Stomach (tissue), 9 donors: ENCODE measurements around the gene ASAP2. TPM values are rescaled to one million over a fixed set of nuclear protein-coding genes. Genes with fewer than 3 reads are reported as not detected.

Experiments used
- DNase-seq, 2 donors: peaks; one replicate each; pipeline versions ENCODE4 v3.0.0 to v3.0.0-alpha.2; 2013 to 2019
- H3K27ac ChIP-seq, 5 donors: fragments of 200-600 bp in 4 of 5; sonication (generic) in 4 of 5; one replicate each; pipeline ENCODE4 v1.5.1; 2013 to 2019; ENCODE audit warnings: mild to moderate bottlenecking in 1 of 5, moderate library complexity in 1 of 5
- H3K27me3 ChIP-seq, 3 donors: fragments of 200-600 bp; sonication (generic); one replicate each; pipeline ENCODE4 v1.5.1; 2017 to 2019; ENCODE audit warnings: mixed run types in 1 of 3
- H3K36me3 ChIP-seq, 4 donors: fragments of 200-600 bp; sonication (generic); 1 replicate in 3 of 4; 2 replicates in 1 of 4; pipeline ENCODE4 v1.5.1; 2016 to 2019
- H3K4me1 ChIP-seq, 4 donors: fragments of 200-600 bp; sonication (generic); one replicate each; pipeline ENCODE4 v1.5.1; 2016 to 2019
- H3K4me3 ChIP-seq, 4 donors: fragments of 200-600 bp; sonication (generic) in 3 of 4; one replicate each; pipeline ENCODE4 v1.5.1; 2016 to 2019; ENCODE audit warnings: mild to moderate bottlenecking in 1 of 4
- H3K9me3 ChIP-seq, 4 donors: fragments of 200-600 bp; sonication (generic); one replicate each; pipeline ENCODE4 v1.5.1; 2016 to 2019
- EP300 ChIP-seq: sonication (generic); formaldehyde crosslinking; IDR thresholded peaks from one replicate; pipeline ENCODE4 v1.6.1; 2017; ENCODE audit warnings: antibody characterized with exemption
- POLR2A ChIP-seq, 4 donors: fragments of 450-650 bp; IDR thresholded peaks; one replicate each; pipeline ENCODE4 v1.6.1; 2016; ENCODE audit warnings: antibody characterized with exemption in 4 of 4, control low read depth in 2 of 4, mild to moderate bottlenecking in 1 of 4, moderate library complexity in 1 of 4
- POLR2AphosphoS5 ChIP-seq, 3 donors: sonication (generic); formaldehyde crosslinking; IDR thresholded peaks; one replicate each; pipeline ENCODE4 v1.6.1; 2016; ENCODE audit warnings: antibody characterized with exemption in 3 of 3
- WGBS, 5 donors: extraction: QIAGEN DNeasy Blood & Tissue Kit in 3 of 5; methylation state at CpG; one replicate each; pipeline versions ENCODE4 v1.1.5 to v1.1.7; 2013 to 2018; 5-methylcytosine and 5-hydroxymethylcytosine counted together
- intact Hi-C: fragments of 100-400 bp; cut with DNase I; formaldehyde crosslinking; loops from one replicate; pipeline ENCODE4 v1.15.1; 2023; ENCODE audit warnings: low total_unique reads
- polyA plus RNA-seq, 3 donors: library from polyadenylated mRNA; stranded (reverse); fragments of 200-250 nt; gene quantifications; one replicate each; pipeline ENCODE4 v1.2.3, GENCODE V29; 2013
- total RNA-seq, 5 donors: library from RNA; depleted of rRNA; stranded (reverse); fragments of >200 nt; gene quantifications; one replicate each; pipeline versions ENCODE4 v1.1.0 to v1.2.3, GENCODE V29; 2014 to 2016
- TF ChIP-seq, protein P1 (sequence below), 7 experiments: fragments of 450-650 bp in 4 of 7; fragments of 200-600 bp in 3 of 7; sonication (generic) in 3 of 7; IDR thresholded peaks; one replicate each; pipeline ENCODE4 v1.5.1; 2016 to 2019; ENCODE audit warnings: antibody characterized with exemption in 7 of 7, control low read depth in 2 of 7, mild to moderate bottlenecking in 1 of 7
- donor health status: healthy with polysubstance abuse.
- donor health status: Bipolar disorder and iron deficiency.
- donor health status: healthy.

The ASAP2 gene
- total and polyA plus RNA-seq, 8 donors: 9.7 to 55.4 (median 33.7) TPM

DNA sequence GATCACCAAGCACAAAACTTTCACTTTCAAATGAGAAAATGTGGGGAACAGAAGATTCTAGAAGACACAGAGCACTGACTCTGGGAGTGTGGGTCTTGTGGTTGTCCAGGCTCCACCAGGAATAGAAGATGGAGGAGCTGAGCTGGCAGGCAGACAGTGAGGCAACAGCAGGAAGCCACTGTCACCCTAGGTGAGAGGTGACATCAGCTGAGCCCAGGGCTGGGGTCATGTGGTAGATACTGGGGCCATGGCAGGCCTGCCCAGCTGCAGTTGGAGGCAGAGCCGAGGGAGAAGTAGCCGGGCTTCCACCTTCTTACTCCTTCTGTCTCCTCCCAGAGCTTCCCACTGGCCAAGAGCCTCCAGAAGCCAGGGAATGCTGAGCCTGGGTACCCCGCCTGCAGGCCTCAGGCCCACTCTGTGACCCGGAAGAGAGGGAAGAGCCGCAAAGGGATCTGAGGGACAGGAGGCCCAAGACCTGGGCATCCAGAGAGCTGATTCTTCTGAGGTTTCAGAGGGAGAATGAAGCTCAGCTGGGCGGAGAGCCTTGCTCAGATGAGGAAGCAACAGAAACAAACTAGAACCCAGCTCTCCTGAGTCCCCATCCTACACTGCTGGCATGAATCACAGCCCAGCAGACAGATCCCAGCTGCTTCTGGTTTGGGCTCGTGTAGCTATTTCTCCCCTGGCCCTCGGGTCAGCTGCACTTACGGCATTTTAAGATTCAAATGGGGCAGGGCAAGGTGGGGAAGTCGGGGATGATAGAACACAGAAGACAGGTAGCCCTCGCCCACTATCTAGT, 39.8 kb upstream of the ASAP2 start:
- intact Hi-C loops: no loop called here
- Histone ChIP-seq H3K9me3 (no peaks in the 10 kb centered on the region), H3K4me1 (peaks cover 4 to 64% (median 29%) of the 10 kb centered on the region in 4 donors), H3K27ac (no peak overlapping the region), H3K4me3 (no peak overlapping the region), H3K27me3 (no peaks in the 10 kb centered on the region), H3K36me3 (no peaks in the 10 kb centered on the region)
- no peak for TF ChIP-seq EP300
- TF ChIP-seq, protein P1, sequence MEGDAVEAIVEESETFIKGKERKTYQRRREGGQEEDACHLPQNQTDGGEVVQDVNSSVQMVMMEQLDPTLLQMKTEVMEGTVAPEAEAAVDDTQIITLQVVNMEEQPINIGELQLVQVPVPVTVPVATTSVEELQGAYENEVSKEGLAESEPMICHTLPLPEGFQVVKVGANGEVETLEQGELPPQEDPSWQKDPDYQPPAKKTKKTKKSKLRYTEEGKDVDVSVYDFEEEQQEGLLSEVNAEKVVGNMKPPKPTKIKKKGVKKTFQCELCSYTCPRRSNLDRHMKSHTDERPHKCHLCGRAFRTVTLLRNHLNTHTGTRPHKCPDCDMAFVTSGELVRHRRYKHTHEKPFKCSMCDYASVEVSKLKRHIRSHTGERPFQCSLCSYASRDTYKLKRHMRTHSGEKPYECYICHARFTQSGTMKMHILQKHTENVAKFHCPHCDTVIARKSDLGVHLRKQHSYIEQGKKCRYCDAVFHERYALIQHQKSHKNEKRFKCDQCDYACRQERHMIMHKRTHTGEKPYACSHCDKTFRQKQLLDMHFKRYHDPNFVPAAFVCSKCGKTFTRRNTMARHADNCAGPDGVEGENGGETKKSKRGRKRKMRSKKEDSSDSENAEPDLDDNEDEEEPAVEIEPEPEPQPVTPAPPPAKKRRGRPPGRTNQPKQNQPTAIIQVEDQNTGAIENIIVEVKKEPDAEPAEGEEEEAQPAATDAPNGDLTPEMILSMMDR (IDR thresholded peaks at IDR 0.05): no peak
- no peak for TF ChIP-seq POLR2A (IDR thresholded peaks at IDR 0.05)
- TF ChIP-seq POLR2AphosphoS5 (IDR thresholded peaks at IDR 0.05): no peak
- 81 to 93% (median 84%) methylated on average over 10 to 11 of the region's 11 CpGs for WGBS, 5 donors
- DNase-seq: no peak

DNA sequence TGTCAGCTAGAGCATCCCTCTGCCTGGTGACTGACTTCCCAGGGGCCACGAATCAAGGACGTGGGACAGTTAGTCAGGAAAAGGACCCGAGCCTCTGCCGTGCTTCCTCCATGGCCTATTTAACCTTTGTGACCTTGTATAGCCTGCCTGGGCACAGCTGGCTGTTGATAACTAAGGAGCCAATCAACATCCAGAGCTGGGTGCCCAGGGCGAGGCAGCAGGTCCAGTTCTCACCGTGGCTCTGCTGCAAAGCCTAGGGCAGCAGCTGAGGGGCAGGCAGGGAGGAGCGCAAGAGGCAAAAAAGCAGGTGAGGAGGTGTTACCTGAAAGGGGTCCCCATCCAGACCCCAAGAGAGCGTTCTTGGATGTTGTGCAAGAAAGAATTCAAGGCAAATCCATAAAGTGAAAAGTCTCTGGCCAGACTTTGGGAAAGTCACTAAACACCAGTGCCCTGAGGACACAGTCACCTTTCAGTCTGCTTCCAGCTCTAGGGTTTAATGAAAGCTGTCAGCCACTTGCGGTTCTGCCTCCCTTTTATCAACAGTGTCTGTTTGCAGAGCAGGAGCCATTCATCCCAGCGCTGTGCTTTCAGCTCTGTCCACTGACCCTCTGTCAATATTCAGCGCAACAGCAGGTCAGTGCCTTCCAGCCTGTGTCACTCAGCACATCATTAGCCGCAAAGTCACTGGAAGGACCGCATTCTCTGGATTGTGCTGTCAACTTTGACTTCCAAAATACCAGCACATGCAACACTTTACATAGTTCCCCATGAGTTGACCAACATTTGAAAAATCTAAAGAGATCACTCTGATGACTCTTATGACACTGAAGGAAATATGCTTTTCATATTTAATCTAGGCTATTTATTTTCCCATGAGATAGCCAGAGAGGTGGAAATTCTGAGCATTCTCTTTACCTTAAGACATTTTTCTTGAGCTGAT, 38.6 kb upstream of the ASAP2 start:
- WGBS, 5 donors: 52 to 73% (median 64%) methylated on average over 13 of the region's 13 CpGs
- intact Hi-C loops: no loop called here
- no peaks in the 10 kb centered on the region for H3K9me3 ChIP-seq
- no peak overlapping the region for H3K27ac ChIP-seq
- H3K4me1 ChIP-seq: peaks cover 4 to 64% (median 29%) of the 10 kb centered on the region in 4 donors
- no peaks in the 10 kb centered on the region for H3K36me3 ChIP-seq
- DNase-seq: peak in 1 of 2 donors; percentile 26
- TF ChIP-seq, protein P1 (IDR thresholded peaks at IDR 0.05): no peak
- TF ChIP-seq EP300 (no peak), POLR2AphosphoS5 (IDR thresholded peaks at IDR 0.05) (no peak), POLR2A (IDR thresholded peaks at IDR 0.05) (no peak)
- no peaks in the 10 kb centered on the region for H3K27me3 ChIP-seq
- H3K4me3 ChIP-seq: no peak overlapping the region

DNA sequence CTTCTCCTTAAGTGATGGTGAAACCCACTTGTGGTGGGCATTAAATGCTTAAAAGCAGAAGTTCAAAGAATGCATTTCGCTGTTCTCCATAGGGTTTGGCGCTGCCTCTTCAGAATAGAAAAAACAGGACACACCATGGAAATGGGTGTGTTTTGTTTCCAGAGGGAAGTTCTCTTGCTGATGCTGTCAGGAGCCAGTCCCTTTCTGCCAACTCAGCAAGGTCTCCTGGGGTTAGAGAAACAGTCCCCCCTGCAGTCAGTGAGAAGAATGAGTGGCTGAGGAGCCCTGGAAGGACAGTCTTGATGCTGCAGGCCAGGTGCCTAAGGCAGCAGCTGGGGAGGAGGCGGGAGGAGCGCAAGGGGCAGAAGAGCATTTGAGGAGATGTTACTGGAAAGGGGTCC, 37.8 kb upstream of the ASAP2 start:
- H3K27ac ChIP-seq: no peak overlapping the region
- no peaks in the 10 kb centered on the region for H3K36me3 ChIP-seq
- no peak for TF ChIP-seq POLR2AphosphoS5 (IDR thresholded peaks at IDR 0.05)
- no peak for TF ChIP-seq EP300
- no peak for TF ChIP-seq POLR2A (IDR thresholded peaks at IDR 0.05)
- TF ChIP-seq, protein P1 (IDR thresholded peaks at IDR 0.05): no peak
- WGBS, 5 donors: 85 to 98% (median 93%) methylated on average over 4 of the region's 4 CpGs
- H3K4me3 ChIP-seq: no peak overlapping the region
- H3K27me3 ChIP-seq: no peaks in the 10 kb centered on the region
- H3K4me1 ChIP-seq: peaks cover 4 to 59% (median 29%) of the 10 kb centered on the region in 4 donors
- intact Hi-C loops: no loop called here
- H3K9me3 ChIP-seq: no peaks in the 10 kb centered on the region
- no peak for DNase-seq

DNA sequence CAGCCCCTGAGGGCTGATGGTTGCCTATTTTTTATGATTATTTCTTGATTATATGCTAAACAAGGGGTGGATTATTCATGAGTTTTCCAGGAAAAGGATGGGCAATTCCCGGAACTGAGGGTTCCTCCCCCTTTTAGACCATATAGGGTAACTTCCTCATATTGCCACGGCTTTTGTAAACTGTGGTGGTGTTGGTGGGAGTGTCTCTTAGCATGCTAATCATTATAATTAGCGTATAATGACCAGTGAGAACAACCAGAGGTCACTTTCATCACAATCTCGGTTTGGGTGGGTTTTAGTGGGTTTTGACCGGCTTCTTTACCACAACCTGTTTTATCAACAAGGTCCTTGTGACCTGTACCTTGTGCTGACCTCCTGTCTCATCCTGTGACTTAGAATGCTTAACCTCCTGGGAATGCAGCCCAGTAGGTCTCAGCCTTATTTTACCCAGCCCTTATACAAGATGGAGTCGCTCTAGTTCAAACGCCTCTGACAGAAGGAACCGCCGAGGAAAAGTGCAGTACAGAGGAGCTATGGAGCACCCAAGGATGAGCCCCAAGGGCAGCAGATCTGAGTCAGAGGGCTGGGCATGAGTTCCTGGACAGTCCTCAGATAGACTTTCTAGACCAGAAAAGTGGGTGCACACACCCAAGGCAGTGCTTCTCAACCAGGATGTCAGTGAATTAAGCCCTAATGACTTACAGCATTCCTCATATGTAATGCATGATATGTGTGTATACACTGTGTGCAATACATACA, 37.1 kb upstream of the ASAP2 start:
- peaks cover 4 to 56% (median 29%) of the 10 kb centered on the region in 4 donors for H3K4me1 ChIP-seq
- TF ChIP-seq POLR2A (IDR thresholded peaks at IDR 0.05) (no peak), POLR2AphosphoS5 (IDR thresholded peaks at IDR 0.05) (no peak), EP300 (no peak)
- TF ChIP-seq, protein P1 (IDR thresholded peaks at IDR 0.05): no peak
- intact Hi-C loops: no loop called here
- no peaks in the 10 kb centered on the region for H3K9me3 ChIP-seq
- no peaks in the 10 kb centered on the region for H3K27me3 ChIP-seq
- 77 to 91% (median 84%) methylated on average over 8 to 9 of the region's 9 CpGs for WGBS, 5 donors
- H3K4me3 ChIP-seq: no peak overlapping the region
- peak overlapping the region in 2 of 5 donors; percentile 2 to 56 for H3K27ac ChIP-seq
- H3K36me3 ChIP-seq: no peaks in the 10 kb centered on the region
- DNase-seq: no peak
